ENCODE measurements around the gene SINHCAF. TPM values are rescaled to one million over a fixed set of nuclear protein-coding genes. Genes with fewer than 3 reads are reported as not detected.

The SINHCAF gene
- total and polyA plus RNA-seq, 2 of the 8 experiments (the other 6 are each of a cell fraction or from before 2014, with no cell fraction given), result 138 to 576 TPM

- TF ChIP-seq NRF1 (IDR thresholded peaks at IDR 0.05; ENCODE audit: low read depth, low read length), result no peak
- TF ChIP-seq RAD21 (IDR thresholded peaks at IDR 0.05 in 1 of 2, conservative IDR thresholded peaks at IDR 0.05 in 1 of 2; ENCODE audit: low read depth in 2 of 2, low read length in 2 of 2), result no peak
- TF ChIP-seq RFX5 (IDR thresholded peaks at IDR 0.05; ENCODE audit: borderline replicate concordance, low read depth, low read length), result no peak
- no peak for TF ChIP-seq TAF1 (IDR thresholded peaks at IDR 0.05; ENCODE audit: low read depth, low read length)
These were observed 35.8 kb upstream of the SINHCAF start (continued) for GRCh38 chr12:31361730-31362114.
